Hematopoietic multipotent progenitor cell treated with erythropoietin and hydrocortisone succinate and interleukin-3 and kit ligand, for 15 days (in vitro differentiated cells): ENCODE measurements around the gene UBE3B.

ENCODE experiments used
- DNase-seq: peaks from one replicate; pipeline ENCODE4 v3.0.0-alpha.2; 2015; ENCODE audit warnings: low spot score

Gene UBE3B

GRCh38 chr12:109554761-109555160, 77.3 kb downstream of the UBE3B start:
- DNase-seq = no peak

- no peak for DNase-seq
Observed at GRCh38 chr12:109555431-109556315, 78.2 kb downstream of the UBE3B start.

DNA sequence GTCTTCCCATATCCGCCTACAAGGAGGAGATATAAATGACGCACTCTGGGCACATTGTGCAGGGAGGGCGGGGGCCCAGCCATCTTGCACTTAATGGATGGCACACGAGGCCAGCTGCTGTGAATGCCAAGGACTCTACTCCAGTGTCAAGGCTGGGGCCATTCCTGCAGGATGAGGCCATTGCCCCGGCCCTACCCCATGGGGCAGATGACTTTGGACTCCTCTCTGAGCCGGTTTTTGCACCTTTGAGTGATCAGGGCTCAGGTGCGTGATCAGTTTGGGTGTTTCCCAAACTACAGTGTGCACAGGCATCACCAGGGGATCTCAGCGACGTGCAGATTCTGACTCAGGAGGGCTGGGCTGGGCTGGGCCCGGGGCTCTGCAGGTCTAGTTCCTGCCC, 79.8 kb downstream of the UBE3B start:
- no peak for DNase-seq

DNA sequence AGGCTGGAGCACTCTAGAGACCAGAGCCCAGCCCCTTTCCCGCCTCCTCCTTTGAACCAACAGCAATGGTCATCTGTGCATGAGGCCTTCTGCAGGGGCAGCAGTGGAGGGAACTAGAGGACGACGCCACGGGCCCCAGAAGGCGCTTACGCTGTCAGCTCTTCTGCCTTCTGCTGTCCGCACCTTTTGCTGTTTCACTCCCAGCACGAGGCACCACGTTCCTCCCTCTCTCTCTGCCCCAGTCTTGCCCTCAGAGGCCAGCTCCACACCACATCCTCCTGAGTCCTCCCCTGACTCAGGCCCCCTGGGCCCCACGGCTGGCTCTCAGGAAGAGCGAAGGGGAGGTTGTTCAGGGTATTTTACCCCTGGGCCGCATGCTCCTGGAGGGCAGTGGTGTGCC, 80.4 kb downstream of the UBE3B start:
- no peak for DNase-seq

DNA sequence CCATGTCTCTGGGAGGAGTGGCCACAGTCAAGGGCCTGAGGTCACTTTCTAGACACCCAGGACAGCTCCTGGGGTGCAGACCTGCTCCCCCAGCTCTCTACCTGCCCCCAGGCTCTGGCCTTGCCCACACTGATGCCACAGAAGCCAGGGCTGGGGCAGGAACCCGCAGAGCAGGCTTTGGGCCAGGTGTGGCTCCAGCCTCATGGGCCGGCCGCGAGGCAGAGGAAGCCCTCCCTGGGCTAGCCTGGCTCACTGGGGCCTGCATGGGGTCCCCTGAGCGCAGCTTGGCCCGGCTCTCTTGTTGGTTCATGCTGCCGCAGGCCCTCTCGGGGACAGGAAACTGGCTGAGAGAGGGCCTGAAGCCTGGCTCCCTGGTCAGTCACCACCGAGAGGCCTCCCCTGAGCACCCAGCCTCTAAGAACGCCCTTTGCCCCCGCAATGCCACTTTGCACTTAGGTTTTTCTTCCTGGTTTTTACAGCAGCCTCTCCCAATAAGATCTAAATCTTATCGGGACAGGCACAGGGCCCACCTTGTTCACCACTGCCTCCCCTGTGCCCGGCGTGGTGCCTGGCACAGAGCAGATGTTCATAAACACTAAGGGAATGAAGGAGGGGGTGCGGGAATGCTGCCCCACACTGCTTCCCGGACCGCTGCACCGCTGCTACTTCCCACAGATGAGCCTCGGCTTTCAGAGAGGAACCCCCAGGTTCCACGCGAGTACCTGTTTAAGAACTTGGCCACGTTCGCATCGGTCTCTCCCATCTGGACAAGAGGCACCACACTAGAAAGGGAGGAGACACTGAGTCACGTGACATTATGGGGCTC, 81.2 kb downstream of the UBE3B start:
- no peak for DNase-seq

DNA sequence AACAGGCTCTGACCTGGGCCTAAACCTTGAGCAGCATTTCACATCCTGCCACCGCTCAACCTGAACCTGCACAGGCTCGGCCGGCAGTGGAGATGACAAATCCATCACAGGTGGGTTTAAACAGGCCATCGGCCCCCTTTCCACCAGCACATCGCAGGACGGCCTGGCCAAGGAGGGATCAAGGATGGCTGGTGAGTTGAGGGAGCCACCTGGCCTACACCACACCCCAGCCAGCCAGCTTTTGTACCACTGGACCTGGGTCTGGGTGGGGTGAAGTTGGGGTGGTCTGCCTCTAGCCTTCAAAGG, 81.7 kb downstream of the UBE3B start:
- no peak for DNase-seq

- no peak for DNase-seq
Observed at GRCh38 chr12:109559601-109560000, 82.2 kb downstream of the UBE3B start.

GRCh38 chr12:109560867-109561710, 83.7 kb downstream of the UBE3B start:
- no peak for DNase-seq

- DNase-seq = no peak
Observed at GRCh38 chr12:109561711-109562030, 84.2 kb downstream of the UBE3B start.

DNA sequence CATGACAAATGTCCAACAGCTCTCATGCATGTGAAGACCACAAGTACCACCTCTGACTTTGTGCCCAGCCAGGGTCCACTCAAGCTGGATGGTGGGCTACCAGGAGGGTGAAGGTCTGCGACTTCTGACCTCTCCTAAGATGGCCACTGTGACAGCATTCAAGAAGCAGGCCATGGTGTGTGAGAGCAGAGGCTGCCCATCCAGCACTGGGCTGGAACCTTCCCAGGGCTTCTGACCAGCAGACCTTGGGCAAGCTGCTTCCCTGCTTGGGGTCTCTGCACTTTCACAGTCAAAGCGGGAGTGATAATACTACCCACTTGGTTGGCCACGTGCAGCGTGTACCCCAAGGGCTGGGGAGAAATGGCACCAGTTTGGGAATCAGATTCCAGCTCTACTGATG, 85.4 kb downstream of the UBE3B start:
- no peak for DNase-seq

GRCh38 chr12:109563291-109564284, 86.2 kb downstream of the UBE3B start:
- DNase-seq = no peak

- no peak for DNase-seq
Observed at GRCh38 chr12:109566424-109566823, 89.0 kb downstream of the UBE3B start.

- DNase-seq = no peak
Observed at GRCh38 chr12:109567296-109567695, 89.9 kb downstream of the UBE3B start.

DNA sequence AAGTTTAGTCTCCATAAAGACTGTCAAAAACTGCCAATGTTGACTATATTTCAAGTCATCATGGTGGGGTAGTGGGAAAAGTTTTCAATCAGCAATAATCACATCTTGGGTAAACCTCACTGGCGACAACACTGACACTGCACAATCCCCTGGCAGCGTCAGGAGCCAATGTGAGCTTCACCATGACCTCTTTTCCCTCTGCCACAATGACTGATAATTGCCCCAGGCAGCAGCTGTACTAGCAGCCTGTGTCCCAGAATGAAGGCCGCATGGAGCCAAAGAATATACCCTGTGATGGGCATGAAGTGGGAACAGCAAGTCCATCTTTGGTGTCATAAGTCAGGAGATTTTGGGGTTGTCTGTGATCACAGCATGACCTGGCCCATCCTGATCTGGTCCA, 90.5 kb downstream of the UBE3B start:
- DNase-seq = no peak

DNA sequence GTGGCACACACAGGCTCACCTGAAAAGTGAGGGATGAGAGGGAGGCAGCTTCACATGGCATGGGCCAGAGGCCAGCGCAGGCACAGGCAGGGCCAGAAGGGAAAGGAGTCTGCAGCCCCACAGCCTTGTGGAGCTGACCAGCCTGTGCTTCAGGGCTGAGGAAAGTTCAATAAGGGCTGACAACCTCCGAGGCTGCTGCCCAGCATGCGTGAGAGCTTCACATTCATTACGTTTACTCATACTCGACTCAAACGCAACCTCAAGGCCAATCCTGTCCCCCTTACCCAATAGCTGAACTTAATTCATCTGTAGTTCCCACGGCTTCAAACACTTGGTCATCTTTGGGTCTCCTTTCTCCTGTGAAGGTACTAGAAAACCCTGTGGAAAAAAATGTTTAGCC, 91.1 kb downstream of the UBE3B start:
- no peak for DNase-seq

DNA sequence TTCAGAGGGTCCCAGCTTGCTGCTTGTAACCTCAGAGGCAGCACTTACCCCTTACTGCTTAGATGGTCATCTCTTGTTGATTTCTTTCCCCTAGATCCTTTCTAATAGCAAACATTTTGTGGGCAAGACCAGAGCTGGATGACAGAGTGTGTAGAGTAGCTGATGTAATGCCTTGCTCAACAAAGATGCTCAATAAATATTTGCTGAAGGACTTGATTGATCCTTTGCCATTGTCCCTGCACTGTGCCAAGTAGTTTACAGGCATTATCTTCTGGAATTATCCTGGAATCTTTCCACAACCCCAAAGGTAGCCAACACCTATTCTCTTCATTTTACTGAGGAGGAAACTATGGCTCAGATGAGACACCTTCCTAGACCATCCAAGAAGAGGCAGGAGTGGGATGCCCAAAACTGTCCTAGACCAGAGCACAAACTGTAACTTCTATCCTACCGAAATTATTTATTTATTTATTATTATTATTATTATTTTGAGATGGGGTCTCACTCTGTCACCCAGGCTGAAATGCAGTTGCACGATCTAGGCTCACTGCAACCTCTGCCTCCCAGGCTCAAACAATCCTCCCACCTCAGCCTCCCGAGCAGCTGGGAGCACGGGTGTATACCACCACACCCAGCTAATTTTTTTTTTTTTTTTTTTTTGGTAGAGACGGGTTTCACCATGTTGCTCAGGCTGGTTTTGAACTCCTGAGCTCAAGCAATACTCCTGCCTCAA, 94.5 kb downstream of the UBE3B start:
- no peak for DNase-seq

GRCh38 chr12:109572506-109572845, 95.0 kb downstream of the UBE3B start:
- DNase-seq = no peak

DNA sequence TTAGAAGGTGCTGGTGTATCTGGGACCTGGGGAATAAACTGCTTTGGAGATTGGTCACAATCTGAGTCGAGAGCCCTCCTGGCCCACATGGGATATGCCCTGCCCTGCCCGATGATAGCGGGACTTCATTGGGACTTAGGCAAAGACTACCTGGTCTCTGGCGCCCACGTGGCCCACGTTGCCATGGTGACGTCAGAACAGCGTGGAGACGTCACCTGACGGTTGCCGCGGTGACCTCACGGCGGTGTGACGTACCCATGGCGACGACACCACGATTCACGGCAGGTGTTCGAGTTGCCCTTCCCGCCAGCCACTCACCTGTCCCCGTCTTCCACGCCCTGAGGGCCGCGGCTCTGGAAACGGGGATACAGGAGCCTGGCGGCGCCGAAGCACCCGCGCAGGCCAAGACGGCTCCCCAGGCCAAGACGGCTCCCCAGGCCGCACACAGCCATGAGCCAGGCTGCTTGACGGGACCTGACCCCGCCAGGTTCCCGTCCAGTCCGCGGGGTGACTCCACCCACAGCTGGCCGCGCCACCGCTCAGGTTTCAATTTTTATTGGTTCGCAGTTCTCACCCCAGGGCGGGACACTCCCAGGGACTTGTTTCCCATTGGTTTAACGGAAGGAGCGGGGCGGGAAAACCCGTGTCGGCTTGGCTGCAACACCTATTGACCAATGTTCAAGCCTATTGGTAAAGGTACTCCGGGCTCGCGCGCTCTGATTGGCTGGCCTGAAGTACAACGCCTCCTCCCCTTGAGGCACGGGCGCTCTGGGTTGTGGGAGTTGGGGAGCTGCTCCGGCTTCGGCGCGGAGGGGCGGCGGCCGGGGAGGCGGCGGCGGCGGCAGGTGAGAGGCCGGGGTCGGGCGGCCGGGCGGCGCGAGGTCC, 95.8 kb downstream of the UBE3B start, which contains the start of the genes MMAB and MVK:
MMAB (minus strand) TSS at position 476 of the 885 bp plus-strand sequence; CDS start at position 452, 24 bp downstream.
MVK (plus strand) TSS at position 766 of the 885 bp plus-strand sequence. CDS start 1,029 bp downstream, outside the sequence.
- DNase-seq = peak; percentile 98

DNA sequence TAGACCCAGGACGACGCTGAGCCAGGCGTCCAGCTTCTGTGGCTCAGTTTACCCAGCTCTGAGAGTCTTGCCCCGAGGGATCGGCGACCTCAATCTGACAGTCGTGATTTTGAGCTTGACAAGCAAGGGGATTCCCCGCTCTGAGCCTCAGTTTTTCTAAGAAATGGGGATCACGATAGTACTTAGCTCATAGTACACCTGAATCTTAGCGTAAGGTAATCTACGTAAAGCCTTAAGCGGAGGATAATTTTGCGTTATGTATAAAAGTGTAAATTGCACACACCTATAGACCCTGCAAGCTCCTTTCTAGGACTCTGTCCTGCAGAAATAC, 96.4 kb downstream of the UBE3B start:
- no peak for DNase-seq

GRCh38 chr12:109575683-109576082, 98.2 kb downstream of the UBE3B start:
- no peak for DNase-seq
